Neural crest cell (in vitro differentiated cells): Measurements from ENCODE around the gene AMZ2. TPM values are rescaled to one million over a fixed set of nuclear protein-coding genes. Genes with fewer than 3 reads are reported as not detected.
A peak's percentile ranks its signal among the peaks of the same experiment; 100 is the strongest.
"Not testable (repeated sequence)": the region's sequence is repeated elsewhere in the genome, so short reads cannot be mapped to it uniquely, and the experiment has no call there.

Experiments
- DNase-seq: peaks from one replicate; pipeline ENCODE4 v3.0.0; 2021; ENCODE audit warnings: low read depth, mixed read lengths, low spot score
- H3K27ac Mint-ChIP-seq: one replicate; pipeline ENCODE4 v1.8.0; 2021; ENCODE audit warnings: mild to moderate bottlenecking, mixed read lengths; ENCODE audit not compliant: unreplicated experiment
- H3K27me3 Mint-ChIP-seq: 2 replicates; pipeline ENCODE4 v1.8.0; 2021; ENCODE audit warnings: low read depth, mild to moderate bottlenecking, mixed read lengths
- H3K36me3 Mint-ChIP-seq: 2 replicates; pipeline ENCODE4 v1.8.0; 2021; ENCODE audit warnings: low read depth, mild to moderate bottlenecking, mixed read lengths
- H3K4me1 Mint-ChIP-seq: 2 replicates; pipeline ENCODE4 v1.8.0; 2021; ENCODE audit warnings: mixed read lengths
- H3K4me3 Mint-ChIP-seq: one replicate; pipeline ENCODE4 v1.8.0; 2021; ENCODE audit warnings: mild to moderate bottlenecking, mixed read lengths
- H3K9me3 Mint-ChIP-seq: 2 replicates; pipeline ENCODE4 v1.8.0; 2021; ENCODE audit warnings: mixed read lengths
- total RNA-seq: library from RNA; stranded (reverse); gene quantifications from 2 replicates; pipeline ENCODE4 v1.2.1, GENCODE V29; 2021
- TF ChIP-seq, protein P1 (sequence below): fragments of 200-600 bp; sonication (generic); conservative IDR thresholded peaks from 2 replicates; pipeline ENCODE4 v1.5.0; 2021; ENCODE audit warnings: antibody characterized with exemption, mild to moderate bottlenecking

The AMZ2 gene
- total RNA-seq, 1 donor from 2014 or later: 87.5 TPM

DNA sequence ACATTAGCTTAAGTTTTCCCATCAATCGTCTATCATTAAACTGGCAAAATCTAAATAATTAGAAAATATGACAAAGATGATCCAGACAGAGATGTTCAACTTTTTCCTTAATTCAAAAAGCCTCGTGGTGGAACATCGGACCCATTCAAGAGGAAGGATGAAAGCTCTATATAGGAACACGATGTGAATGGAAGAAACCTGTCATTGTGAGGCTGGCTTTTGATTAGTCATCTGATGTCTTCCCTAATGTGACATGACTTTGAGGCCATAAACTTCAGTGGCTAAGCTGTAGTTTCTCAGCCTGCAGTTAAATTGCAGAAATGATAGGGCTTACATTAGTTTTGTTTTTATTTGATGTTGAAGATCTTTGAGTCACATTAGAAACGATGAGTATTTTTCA, 1.0 kb downstream of the AMZ2 start:
- Mint-ChIP-seq H3K4me3 (peak overlapping the region; percentile 96), H3K4me1 (peaks cover 18% of the 10 kb centered on the region), H3K9me3 (no peaks in the 10 kb centered on the region), H3K27me3 (peaks cover 2% of the 10 kb centered on the region), H3K27ac (no peak overlapping the region), H3K36me3 (peaks cover 7% of the 10 kb centered on the region)
- TF ChIP-seq, protein P1, sequence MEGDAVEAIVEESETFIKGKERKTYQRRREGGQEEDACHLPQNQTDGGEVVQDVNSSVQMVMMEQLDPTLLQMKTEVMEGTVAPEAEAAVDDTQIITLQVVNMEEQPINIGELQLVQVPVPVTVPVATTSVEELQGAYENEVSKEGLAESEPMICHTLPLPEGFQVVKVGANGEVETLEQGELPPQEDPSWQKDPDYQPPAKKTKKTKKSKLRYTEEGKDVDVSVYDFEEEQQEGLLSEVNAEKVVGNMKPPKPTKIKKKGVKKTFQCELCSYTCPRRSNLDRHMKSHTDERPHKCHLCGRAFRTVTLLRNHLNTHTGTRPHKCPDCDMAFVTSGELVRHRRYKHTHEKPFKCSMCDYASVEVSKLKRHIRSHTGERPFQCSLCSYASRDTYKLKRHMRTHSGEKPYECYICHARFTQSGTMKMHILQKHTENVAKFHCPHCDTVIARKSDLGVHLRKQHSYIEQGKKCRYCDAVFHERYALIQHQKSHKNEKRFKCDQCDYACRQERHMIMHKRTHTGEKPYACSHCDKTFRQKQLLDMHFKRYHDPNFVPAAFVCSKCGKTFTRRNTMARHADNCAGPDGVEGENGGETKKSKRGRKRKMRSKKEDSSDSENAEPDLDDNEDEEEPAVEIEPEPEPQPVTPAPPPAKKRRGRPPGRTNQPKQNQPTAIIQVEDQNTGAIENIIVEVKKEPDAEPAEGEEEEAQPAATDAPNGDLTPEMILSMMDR: no peak
- no peak for DNase-seq

DNA sequence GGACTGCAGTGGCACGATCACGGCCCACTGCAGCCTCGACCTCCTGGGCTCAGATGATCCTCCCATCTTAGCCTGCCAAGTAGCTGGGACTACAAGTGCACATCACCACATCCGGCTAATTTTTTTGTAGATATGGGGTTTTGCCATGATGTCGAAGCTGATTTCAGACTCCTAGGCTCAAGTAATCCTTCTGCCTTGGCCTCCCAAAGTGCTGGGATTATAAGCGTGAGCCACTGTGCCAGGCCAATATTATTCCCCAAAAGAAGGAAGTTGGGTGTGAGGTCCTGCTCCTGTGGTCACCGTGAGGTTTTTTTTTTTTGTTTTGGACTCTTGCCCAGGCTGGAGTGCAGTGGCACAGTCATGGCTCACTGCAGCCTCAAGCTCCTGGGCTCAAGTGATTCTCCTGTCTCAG, 1.5 kb downstream of the AMZ2 start:
- DNase-seq: no peak
- Mint-ChIP-seq H3K4me1 (peaks cover 18% of the 10 kb centered on the region), H3K36me3 (peaks cover 10% of the 10 kb centered on the region), H3K27ac (no peak overlapping the region), H3K4me3 (peak overlapping the region; percentile 96), H3K9me3 (no peaks in the 10 kb centered on the region), H3K27me3 (peaks cover 2% of the 10 kb centered on the region)
- TF ChIP-seq, protein P1: no peak

GRCh38 chr17:68253426-68253825, 5.6 kb downstream of the AMZ2 start:
- not testable (repeated sequence) for H3K27ac Mint-ChIP-seq, H3K4me3 Mint-ChIP-seq, H3K9me3 Mint-ChIP-seq, H3K4me1 Mint-ChIP-seq, H3K27me3 Mint-ChIP-seq, DNase-seq
- H3K36me3 Mint-ChIP-seq: peaks cover 15% of the 10 kb centered on the region

- no peak for DNase-seq
- Mint-ChIP-seq H3K4me1 (peaks cover 14% of the 10 kb centered on the region), H3K4me3 (no peak overlapping the region), H3K27ac (no peak overlapping the region), H3K36me3 (peaks cover 15% of the 10 kb centered on the region), H3K27me3 (no peaks in the 10 kb centered on the region), H3K9me3 (no peaks in the 10 kb centered on the region)
- TF ChIP-seq, protein P1: no peak
Measured at GRCh38 chr17:68255151-68255550, 7.3 kb downstream of the AMZ2 start.

- H3K27me3 Mint-ChIP-seq: no peaks in the 10 kb centered on the region
- TF ChIP-seq, protein P1: no peak
- peaks cover 15% of the 10 kb centered on the region for H3K36me3 Mint-ChIP-seq
- no peaks in the 10 kb centered on the region for H3K9me3 Mint-ChIP-seq
- no peak overlapping the region for H3K27ac Mint-ChIP-seq
- no peak overlapping the region for H3K4me3 Mint-ChIP-seq
- H3K4me1 Mint-ChIP-seq: peaks cover 15% of the 10 kb centered on the region
- DNase-seq: no peak
Measured at GRCh38 chr17:68255731-68256538, 8.1 kb downstream of the AMZ2 start.

DNA sequence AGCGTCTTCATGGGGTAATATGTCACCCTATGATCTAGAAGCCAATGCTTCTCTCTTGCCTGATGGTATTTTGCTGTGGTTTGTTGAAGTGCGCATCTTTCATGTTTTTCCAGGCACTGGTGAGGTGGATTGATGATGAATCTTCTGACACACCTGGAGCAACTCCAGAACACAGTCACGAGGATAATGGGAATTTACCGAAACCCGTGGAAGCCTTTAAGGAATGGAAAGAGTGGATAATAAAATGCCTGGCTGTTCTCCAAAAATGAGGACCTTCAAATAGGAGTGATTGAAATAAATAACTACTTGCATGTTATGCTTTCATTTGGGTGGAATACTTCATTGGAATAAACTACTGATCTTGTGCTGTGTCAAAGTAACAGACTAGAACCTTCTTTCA, 8.9 kb downstream of the AMZ2 start:
- Mint-ChIP-seq H3K36me3 (peaks cover 15% of the 10 kb centered on the region), H3K4me1 (peaks cover 15% of the 10 kb centered on the region)
- not testable (repeated sequence) for H3K27ac Mint-ChIP-seq, H3K27me3 Mint-ChIP-seq, H3K9me3 Mint-ChIP-seq, H3K4me3 Mint-ChIP-seq, DNase-seq
